Measurements from ENCODE around the gene CEACAM5. TPM values are rescaled to one million over a fixed set of nuclear protein-coding genes. Genes with fewer than 3 reads are reported as not detected.

Gene CEACAM5
- total and polyA plus RNA-seq, 4 donors: 0.02 TPM; not detected in 3

GRCh38 chr19:41705393-41706174, 2.8 kb upstream of the CEACAM5 start:
- TF ChIP-seq, protein P1, sequence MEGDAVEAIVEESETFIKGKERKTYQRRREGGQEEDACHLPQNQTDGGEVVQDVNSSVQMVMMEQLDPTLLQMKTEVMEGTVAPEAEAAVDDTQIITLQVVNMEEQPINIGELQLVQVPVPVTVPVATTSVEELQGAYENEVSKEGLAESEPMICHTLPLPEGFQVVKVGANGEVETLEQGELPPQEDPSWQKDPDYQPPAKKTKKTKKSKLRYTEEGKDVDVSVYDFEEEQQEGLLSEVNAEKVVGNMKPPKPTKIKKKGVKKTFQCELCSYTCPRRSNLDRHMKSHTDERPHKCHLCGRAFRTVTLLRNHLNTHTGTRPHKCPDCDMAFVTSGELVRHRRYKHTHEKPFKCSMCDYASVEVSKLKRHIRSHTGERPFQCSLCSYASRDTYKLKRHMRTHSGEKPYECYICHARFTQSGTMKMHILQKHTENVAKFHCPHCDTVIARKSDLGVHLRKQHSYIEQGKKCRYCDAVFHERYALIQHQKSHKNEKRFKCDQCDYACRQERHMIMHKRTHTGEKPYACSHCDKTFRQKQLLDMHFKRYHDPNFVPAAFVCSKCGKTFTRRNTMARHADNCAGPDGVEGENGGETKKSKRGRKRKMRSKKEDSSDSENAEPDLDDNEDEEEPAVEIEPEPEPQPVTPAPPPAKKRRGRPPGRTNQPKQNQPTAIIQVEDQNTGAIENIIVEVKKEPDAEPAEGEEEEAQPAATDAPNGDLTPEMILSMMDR (IDR thresholded peaks at IDR 0.05; ENCODE audit: low read depth, low read length, missing input control): no peak
- TF ChIP-seq, protein P2, sequence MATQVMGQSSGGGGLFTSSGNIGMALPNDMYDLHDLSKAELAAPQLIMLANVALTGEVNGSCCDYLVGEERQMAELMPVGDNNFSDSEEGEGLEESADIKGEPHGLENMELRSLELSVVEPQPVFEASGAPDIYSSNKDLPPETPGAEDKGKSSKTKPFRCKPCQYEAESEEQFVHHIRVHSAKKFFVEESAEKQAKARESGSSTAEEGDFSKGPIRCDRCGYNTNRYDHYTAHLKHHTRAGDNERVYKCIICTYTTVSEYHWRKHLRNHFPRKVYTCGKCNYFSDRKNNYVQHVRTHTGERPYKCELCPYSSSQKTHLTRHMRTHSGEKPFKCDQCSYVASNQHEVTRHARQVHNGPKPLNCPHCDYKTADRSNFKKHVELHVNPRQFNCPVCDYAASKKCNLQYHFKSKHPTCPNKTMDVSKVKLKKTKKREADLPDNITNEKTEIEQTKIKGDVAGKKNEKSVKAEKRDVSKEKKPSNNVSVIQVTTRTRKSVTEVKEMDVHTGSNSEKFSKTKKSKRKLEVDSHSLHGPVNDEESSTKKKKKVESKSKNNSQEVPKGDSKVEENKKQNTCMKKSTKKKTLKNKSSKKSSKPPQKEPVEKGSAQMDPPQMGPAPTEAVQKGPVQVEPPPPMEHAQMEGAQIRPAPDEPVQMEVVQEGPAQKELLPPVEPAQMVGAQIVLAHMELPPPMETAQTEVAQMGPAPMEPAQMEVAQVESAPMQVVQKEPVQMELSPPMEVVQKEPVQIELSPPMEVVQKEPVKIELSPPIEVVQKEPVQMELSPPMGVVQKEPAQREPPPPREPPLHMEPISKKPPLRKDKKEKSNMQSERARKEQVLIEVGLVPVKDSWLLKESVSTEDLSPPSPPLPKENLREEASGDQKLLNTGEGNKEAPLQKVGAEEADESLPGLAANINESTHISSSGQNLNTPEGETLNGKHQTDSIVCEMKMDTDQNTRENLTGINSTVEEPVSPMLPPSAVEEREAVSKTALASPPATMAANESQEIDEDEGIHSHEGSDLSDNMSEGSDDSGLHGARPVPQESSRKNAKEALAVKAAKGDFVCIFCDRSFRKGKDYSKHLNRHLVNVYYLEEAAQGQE (IDR thresholded peaks at IDR 0.05): peak; percentile 97
- Histone ChIP-seq H3K9ac (ENCODE audit: low read depth in 1 of 2, low read length in 2 of 2) (no peak overlapping the region), H3K27ac (ENCODE audit: low read depth in 1 of 2, low read length in 2 of 2) (no peak overlapping the region), H3K4me1 (ENCODE audit: control insufficient read depth in 4 of 4, insufficient read depth in 4 of 4, low read length in 3 of 4) (no peaks in the 10 kb centered on the region), H3K27me3 (ENCODE audit: control insufficient read depth in 4 of 4, insufficient read depth in 4 of 4, low read length in 3 of 4) (peaks cover 0 to 5% (median 2%) of the 10 kb centered on the region in 4 donors), H3K4me3 (ENCODE audit: low read depth in 1 of 3, low read length in 3 of 3) (no peak overlapping the region), H3K36me3 (ENCODE audit: control insufficient read depth in 4 of 4, insufficient read depth in 3 of 4, low read depth in 1 of 4, low read length in 3 of 4) (no peaks in the 10 kb centered on the region), H3K9me3 (ENCODE audit: control insufficient read depth in 4 of 4, low read length in 3 of 4) (no peaks in the 10 kb centered on the region)
- DNase-seq (ENCODE audit: low spot score): peak; percentile 41
- whole genome bisulfite sequencing: 37% methylated on average over 10 of the region's 10 CpGs

- H3K4me3 ChIP-seq (ENCODE audit: low read depth in 1 of 3, low read length in 3 of 3): peak overlapping the region in 2 of 3 donors; percentile 22 to 48
- no peak overlapping the region for H3K9ac ChIP-seq (ENCODE audit: low read depth in 1 of 2, low read length in 2 of 2)
- no peaks in the 10 kb centered on the region for H3K9me3 ChIP-seq (ENCODE audit: control insufficient read depth in 4 of 4, low read length in 3 of 4)
- no peak overlapping the region for H3K27ac ChIP-seq (ENCODE audit: low read depth in 1 of 2, low read length in 2 of 2)
- DNase-seq (ENCODE audit: low spot score): peak; percentile 60
- H3K36me3 ChIP-seq (ENCODE audit: control insufficient read depth in 4 of 4, insufficient read depth in 3 of 4, low read depth in 1 of 4, low read length in 3 of 4): no peaks in the 10 kb centered on the region
- peaks cover 0 to 5% (median 2%) of the 10 kb centered on the region in 4 donors for H3K27me3 ChIP-seq (ENCODE audit: control insufficient read depth in 4 of 4, insufficient read depth in 4 of 4, low read length in 3 of 4)
- 15% methylated on average over 26 of the region's 26 CpGs for WGBS
- H3K4me1 ChIP-seq (ENCODE audit: control insufficient read depth in 4 of 4, insufficient read depth in 4 of 4, low read length in 3 of 4): no peaks in the 10 kb centered on the region
- TF ChIP-seq RXRA (IDR thresholded peaks at IDR 0.05) (peak in 1 of 2 donors; percentile 30), EGR1 (IDR thresholded peaks at IDR 0.05; ENCODE audit: low read depth in 2 of 2) (no peak), ATF3 (IDR thresholded peaks at IDR 0.05) (no peak), NR2F2 (IDR thresholded peaks at IDR 0.05) (no peak), TAF1 (conservative IDR thresholded peaks at IDR 0.05) (no peak), HNF4A (conservative IDR thresholded peaks at IDR 0.05) (peak in 1 of 2 donors; percentile 37), RAD21 (IDR thresholded peaks at IDR 0.05) (peak; percentile 58 to 73), FOXA1 (IDR thresholded peaks at IDR 0.05) (no peak), JUND (IDR thresholded peaks at IDR 0.05) (no peak), YY1 (IDR thresholded peaks at IDR 0.05) (no peak), ZBTB33 (IDR thresholded peaks at IDR 0.05) (no peak), MAX (IDR thresholded peaks at IDR 0.05) (no peak), GABPA (IDR thresholded peaks at IDR 0.05 in 1 of 2, conservative IDR thresholded peaks at IDR 0.05 in 1 of 2) (no peak), SP1 (IDR thresholded peaks at IDR 0.05) (no peak), FOXA2 (IDR thresholded peaks at IDR 0.05) (no peak), HNF4G (IDR thresholded peaks at IDR 0.05) (no peak)
- TF ChIP-seq, protein P1 (IDR thresholded peaks at IDR 0.05; ENCODE audit: low read depth, low read length, missing input control): peak; percentile 54
Observed at GRCh38 chr19:41706741-41707501, 1.5 kb upstream of the CEACAM5 start.
